Astrocyte (in vitro differentiated cells and primary cell): Measurements from ENCODE around the gene GRK6. TPM values are rescaled to one million over a fixed set of nuclear protein-coding genes. Genes with fewer than 3 reads are reported as not detected.

Source experiments
- DNase-seq: peaks from one replicate; pipeline ENCODE4 v3.0.0-alpha.2; 2010; ENCODE audit warnings: low read depth
- FAIRE-seq: peaks from 2 replicates; lab custom pipeline; 2011; peaks lifted over from hg19 to GRCh38; lab: Jason Lieb, UNC
- H2AFZ ChIP-seq: 2 replicates; pipeline ENCODE4 v1.6.0; 2012; ENCODE audit warnings: low read depth, low read length, inconsistent platforms
- H3K27ac ChIP-seq: 2 replicates; pipeline ENCODE4 v1.5.1; 2011; ENCODE audit warnings: low read depth, low read length, inconsistent platforms
- H3K27me3 ChIP-seq: 2 replicates; pipeline ENCODE4 v1.6.0; 2011; ENCODE audit warnings: low read length, inconsistent platforms; ENCODE audit not compliant: insufficient read depth
- H3K36me3 ChIP-seq: 2 replicates; pipeline ENCODE4 v1.5.1; 2011; ENCODE audit warnings: low read length, inconsistent platforms; ENCODE audit not compliant: insufficient read depth
- H3K4me1 ChIP-seq: 2 replicates; pipeline ENCODE4 v1.5.1; 2011; ENCODE audit warnings: low read length, inconsistent platforms; ENCODE audit not compliant: insufficient read depth
- H3K4me2 ChIP-seq: 2 replicates; pipeline ENCODE4 v1.6.0; 2012; ENCODE audit warnings: low read length, inconsistent platforms
- H3K4me3 ChIP-seq: 2 replicates; pipeline ENCODE4 v1.5.1; 2011; ENCODE audit warnings: low read depth, mild to moderate bottlenecking, low read length, inconsistent platforms; ENCODE audit not compliant: insufficient read depth
- H3K79me2 ChIP-seq: 2 replicates; pipeline ENCODE4 v1.6.0; 2012; ENCODE audit warnings: mild to moderate bottlenecking, low read length, inconsistent platforms; ENCODE audit not compliant: insufficient read depth
- H3K9ac ChIP-seq: 2 replicates; pipeline ENCODE4 v1.6.0; 2012; ENCODE audit warnings: mild to moderate bottlenecking, low read length, inconsistent platforms
- H3K9me3 ChIP-seq: 2 replicates; pipeline ENCODE4 v1.5.1; 2012; ENCODE audit warnings: low read depth, mild to moderate bottlenecking, low read length, inconsistent platforms; ENCODE audit not compliant: insufficient read depth
- H4K20me1 ChIP-seq: 2 replicates; pipeline ENCODE4 v1.6.0; 2012; ENCODE audit warnings: low read length, inconsistent platforms; ENCODE audit not compliant: insufficient read depth
- H3K27ac Mint-ChIP-seq: one replicate; pipeline ENCODE4 v1.8.0; 2021; ENCODE audit warnings: mild to moderate bottlenecking, mixed read lengths; ENCODE audit not compliant: unreplicated experiment
- H3K27me3 Mint-ChIP-seq: one replicate; pipeline ENCODE4 v1.8.0; 2021; ENCODE audit warnings: low read depth, mixed read lengths; ENCODE audit not compliant: unreplicated experiment
- H3K36me3 Mint-ChIP-seq: one replicate; pipeline ENCODE4 v1.8.0; 2021; ENCODE audit warnings: low read depth, mixed read lengths; ENCODE audit not compliant: unreplicated experiment
- H3K4me1 Mint-ChIP-seq: one replicate; pipeline ENCODE4 v1.8.0; 2021; ENCODE audit warnings: low read depth, mixed read lengths; ENCODE audit not compliant: unreplicated experiment
- H3K4me3 Mint-ChIP-seq: one replicate; pipeline ENCODE4 v1.8.0; 2021; ENCODE audit warnings: mild to moderate bottlenecking, moderate library complexity, mixed read lengths; ENCODE audit not compliant: unreplicated experiment
- H3K9me3 Mint-ChIP-seq: one replicate; pipeline ENCODE4 v1.8.0; 2021; ENCODE audit warnings: mild to moderate bottlenecking, mixed read lengths; ENCODE audit not compliant: unreplicated experiment
- CTCF ChIP-seq: IDR thresholded peaks from 2 replicates; pipeline ENCODE4 v1.5.1; 2011; ENCODE audit warnings: low read depth, mild to moderate bottlenecking, inconsistent platforms, low read length, moderate library complexity; ENCODE audit not compliant: insufficient read depth
- EZH2 ChIP-seq: IDR thresholded peaks from 2 replicates; pipeline ENCODE4 v1.6.1; 2012; ENCODE audit warnings: mild to moderate bottlenecking, low read length, inconsistent platforms; ENCODE audit not compliant: insufficient read depth
- total RNA-seq: library from RNA; stranded (reverse); gene quantifications from 2 replicates; pipeline ENCODE4 v1.2.1, GENCODE V29; 2021

Gene GRK6
- total RNA-seq, 1 donor from 2014 or later = 25.9 TPM

GRCh38 chr5:177454397-177455035, 28.0 kb downstream of the GRK6 start:
- H3K4me1 Mint-ChIP-seq = peaks cover 9% of the 10 kb centered on the region
- H3K4me3 Mint-ChIP-seq = no peak overlapping the region
- peaks cover 82% of the 10 kb centered on the region for H4K20me1 ChIP-seq
- peaks cover 4% of the 10 kb centered on the region for H3K79me2 ChIP-seq
- H3K27me3 Mint-ChIP-seq = peaks cover 4% of the 10 kb centered on the region
- H3K9me3 Mint-ChIP-seq = no peaks in the 10 kb centered on the region
- H3K4me2 ChIP-seq = peak overlapping the region; percentile 83
- no peaks in the 10 kb centered on the region for H3K27me3 ChIP-seq
- no peak overlapping the region for H3K27ac Mint-ChIP-seq
- peak overlapping the region; percentile 58 for H3K27ac ChIP-seq
- H3K9me3 ChIP-seq = no peaks in the 10 kb centered on the region
- H3K4me1 ChIP-seq = peaks cover 36% of the 10 kb centered on the region
- H3K36me3 ChIP-seq = peaks cover 13% of the 10 kb centered on the region
- H2AFZ ChIP-seq = no peak overlapping the region
- H3K4me3 ChIP-seq = peak overlapping the region; percentile 39
- DNase-seq = peak; percentile 51
- TF ChIP-seq CTCF (peak; percentile 57), EZH2 (no peak)
- peak overlapping the region; percentile 52 for H3K9ac ChIP-seq
- no peak for FAIRE-seq
- H3K36me3 Mint-ChIP-seq = peaks cover 7% of the 10 kb centered on the region

DNA sequence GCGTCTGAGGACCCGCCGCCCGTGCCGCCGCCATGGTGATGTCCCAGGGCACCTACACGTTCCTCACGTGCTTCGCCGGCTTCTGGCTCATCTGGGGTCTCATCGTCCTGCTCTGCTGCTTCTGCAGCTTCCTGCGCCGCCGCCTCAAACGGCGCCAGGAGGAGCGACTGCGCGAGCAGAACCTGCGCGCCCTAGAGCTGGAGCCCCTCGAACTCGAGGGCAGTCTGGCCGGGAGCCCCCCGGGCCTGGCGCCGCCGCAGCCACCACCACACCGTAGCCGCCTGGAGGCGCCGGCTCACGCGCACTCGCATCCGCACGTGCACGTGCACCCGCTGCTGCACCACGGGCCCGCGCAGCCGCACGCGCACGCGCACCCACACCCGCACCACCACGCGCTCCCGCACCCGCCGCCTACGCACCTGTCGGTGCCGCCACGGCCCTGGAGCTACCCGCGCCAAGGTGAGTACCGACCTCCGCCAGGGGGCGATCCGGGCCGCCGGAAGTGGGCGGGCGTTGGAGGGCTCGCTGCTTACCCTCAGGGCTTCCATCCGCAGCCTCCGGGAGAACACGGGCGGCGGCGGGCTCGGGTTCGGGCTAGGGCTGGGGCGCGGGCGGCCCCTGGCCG, 28.7 kb downstream of the GRK6 start:
- H3K4me2 ChIP-seq = peak overlapping the region; percentile 83
- no peaks in the 10 kb centered on the region for H3K27me3 ChIP-seq
- Mint-ChIP-seq H3K9me3 (no peaks in the 10 kb centered on the region), H3K36me3 (peaks cover 7% of the 10 kb centered on the region), H3K4me1 (peaks cover 9% of the 10 kb centered on the region), H3K27ac (no peak overlapping the region), H3K4me3 (no peak overlapping the region), H3K27me3 (peaks cover 4% of the 10 kb centered on the region)
- TF ChIP-seq CTCF (peak; percentile 34), EZH2 (no peak)
- peaks cover 15% of the 10 kb centered on the region for H3K36me3 ChIP-seq
- H2AFZ ChIP-seq = no peak overlapping the region
- DNase-seq (peak; percentile 49), FAIRE-seq (no peak)
- peak overlapping the region; percentile 39 for H3K4me3 ChIP-seq
- H3K79me2 ChIP-seq = peaks cover 7% of the 10 kb centered on the region
- H3K27ac ChIP-seq = peak overlapping the region; percentile 58
- H3K4me1 ChIP-seq = peaks cover 36% of the 10 kb centered on the region
- H4K20me1 ChIP-seq = peaks cover 82% of the 10 kb centered on the region
- no peaks in the 10 kb centered on the region for H3K9me3 ChIP-seq
- H3K9ac ChIP-seq = peak overlapping the region; percentile 52
